NCI-H146 (cell line): Measurements from ENCODE around the gene TBC1D8.

Experiments
- DNase-seq: peaks from one replicate; lab custom pipeline; 2025; lab: John Stamatoyannopoulos, UW

Gene TBC1D8

GRCh38 chr2:100976061-100976460 lies 175.1 kb downstream of the TBC1D8 start:
- no peak for DNase-seq

DNA sequence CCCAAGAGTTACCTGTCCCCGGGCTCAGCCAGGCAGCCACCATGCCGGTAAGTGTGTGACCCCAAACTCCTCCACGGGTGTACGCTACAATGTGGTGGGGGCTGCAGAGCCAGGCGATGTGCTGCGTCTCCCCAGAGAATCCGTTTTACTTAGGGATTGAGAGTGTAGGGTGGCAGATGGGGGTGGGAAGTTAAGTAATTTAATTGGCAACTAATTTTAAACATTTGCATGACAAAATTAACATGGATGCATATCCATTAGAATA lies 175.7 kb downstream of the TBC1D8 start:
- DNase-seq: no peak

DNA sequence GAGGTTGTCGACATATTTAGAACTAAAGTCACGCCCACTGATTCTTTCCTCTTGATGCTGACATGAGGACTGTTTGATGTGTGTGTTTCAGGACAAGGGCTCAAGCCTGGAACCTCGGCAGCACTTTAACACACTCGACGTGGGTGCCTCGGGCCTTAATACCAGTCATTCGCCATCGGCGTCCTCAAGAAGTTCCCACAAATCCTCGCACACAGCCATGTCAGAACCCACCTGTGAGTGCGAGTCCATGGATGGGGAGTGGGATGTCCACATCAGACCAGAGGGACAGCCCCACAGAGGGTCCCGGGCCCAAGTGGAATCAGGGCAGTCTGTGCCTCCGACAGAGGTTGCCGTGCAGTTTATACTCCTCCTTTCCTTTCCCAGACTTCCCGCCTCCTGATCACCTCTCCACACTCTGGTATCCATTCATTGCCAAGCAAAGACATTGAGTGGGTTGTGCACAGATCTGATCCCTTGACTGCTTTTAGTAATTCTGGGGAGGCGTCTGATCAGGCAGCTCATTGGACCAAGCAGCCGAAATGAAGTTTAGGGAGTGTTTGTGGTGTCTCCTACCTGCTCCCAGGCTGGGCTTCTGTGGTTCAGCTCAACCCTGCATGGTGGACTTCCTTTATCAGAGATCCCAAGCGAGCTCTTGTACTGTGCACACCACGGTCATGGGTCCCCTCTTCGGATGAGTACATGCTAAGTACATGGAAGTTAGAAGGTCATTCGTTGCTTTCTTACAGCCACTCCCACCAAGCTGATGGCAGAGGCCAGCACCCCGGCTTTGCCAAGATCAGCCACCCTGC lies 176.3 kb downstream of the TBC1D8 start:
- no peak for DNase-seq

GRCh38 chr2:100972452-100972851 lies 178.7 kb downstream of the TBC1D8 start:
- no peak for DNase-seq

DNA sequence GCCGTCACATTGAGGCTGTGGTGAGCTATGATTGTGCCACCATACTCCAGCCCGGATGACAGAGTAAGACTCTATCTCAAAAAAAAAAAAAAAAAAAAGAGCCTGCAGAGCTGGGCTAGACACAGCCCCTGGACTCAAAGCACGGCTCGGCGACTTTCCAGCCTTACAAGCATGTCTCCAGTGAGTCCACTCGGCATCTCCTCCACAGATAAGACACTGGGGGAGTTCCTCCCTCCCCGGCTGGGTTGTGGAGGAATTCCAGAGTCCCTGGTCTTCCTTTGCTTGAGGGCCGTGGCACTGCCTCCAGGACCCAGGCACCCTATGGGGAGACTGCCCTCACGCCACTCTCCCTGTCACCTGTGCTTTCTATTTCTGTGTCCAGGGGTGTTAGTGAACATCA lies 180.0 kb downstream of the TBC1D8 start:
- DNase-seq: no peak

DNA sequence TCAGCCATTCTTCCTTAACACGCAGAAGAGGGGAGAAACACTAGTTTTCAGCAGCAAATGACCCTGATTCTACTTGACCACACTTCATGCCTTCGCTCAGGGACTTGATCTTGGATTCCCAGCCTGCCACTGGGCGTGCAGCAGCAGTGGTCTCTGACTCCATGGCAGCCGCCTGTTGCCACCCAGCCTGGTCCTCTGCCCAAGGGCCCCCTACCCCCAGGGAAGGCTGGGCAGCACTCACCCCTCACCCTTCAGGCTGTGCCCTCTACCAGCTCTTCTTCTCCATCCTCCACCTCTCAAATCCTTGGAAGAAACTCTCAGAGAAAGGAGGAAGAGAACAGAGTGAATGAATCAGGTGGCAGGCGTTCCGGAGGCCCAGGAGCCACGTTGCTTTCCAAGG lies 181.2 kb downstream of the TBC1D8 start:
- no peak for DNase-seq

DNA sequence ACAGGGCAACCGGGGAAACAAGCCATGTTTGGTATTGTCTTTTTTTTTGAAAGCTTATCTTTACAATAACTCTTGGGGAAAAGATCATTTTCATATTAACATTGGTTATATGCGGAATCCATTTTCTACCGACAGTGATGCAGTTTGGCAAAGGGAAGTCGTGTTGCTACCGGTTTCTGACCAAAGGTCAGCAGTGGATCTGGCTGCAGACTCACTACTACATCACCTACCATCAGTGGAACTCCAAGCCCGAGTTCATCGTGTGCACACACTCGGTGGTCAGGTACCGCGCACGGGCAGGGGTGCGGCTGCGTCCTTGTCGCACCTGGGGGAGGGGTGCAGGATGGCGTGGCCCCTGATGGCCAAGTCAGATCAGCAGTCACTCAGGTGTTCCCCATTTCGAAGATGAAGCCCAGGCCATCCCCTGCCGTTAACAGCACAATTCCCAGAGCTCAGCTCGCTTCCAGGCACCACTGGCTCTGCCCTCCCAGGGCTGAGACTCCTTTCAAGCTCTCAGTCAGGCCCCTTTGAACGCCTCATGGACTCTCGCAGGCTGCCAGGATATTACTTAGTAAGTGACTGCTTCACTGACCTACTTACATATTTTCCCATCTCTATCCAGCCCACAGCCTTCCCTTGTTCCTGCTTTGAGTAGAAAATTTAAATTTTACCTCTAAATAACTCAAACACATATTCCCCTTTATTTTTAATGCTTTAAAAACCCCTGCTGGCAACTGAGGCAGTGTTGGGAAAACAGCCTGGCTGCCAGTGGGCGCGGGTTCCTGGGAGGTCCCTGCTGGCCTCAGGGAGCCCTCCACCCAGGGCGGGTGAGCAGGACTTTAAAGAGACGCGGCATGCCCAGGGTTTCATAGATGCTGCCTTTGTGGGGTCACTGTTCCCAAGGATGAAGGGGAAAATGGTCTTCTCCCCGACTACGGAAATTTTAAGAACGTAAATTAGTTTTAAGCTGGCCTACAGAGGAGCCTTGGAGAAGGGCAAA lies 182.7 kb downstream of the TBC1D8 start:
- DNase-seq: no peak

DNA sequence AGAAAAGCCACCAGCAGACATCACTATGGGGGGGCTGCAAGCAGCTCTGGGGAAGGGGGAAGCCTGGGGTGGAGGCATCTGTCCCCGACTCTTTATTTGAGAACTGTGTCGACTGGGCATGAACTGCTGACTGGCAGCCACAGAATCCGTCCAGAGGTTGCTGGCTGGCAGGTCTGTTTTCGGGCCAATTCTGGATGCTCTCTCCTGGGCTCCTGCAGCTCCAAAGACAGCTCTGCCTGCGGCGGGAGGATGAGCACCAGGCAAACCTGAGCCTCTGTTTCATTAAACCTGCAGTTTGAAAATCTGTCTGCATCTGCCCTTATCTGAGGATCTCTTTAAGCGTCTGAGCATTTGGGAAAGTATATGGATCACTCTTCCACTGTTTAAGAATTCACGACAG lies 183.5 kb downstream of the TBC1D8 start:
- no peak for DNase-seq

GRCh38 chr2:100965596-100965995 lies 185.6 kb downstream of the TBC1D8 start:
- DNase-seq: no peak

- no peak for DNase-seq
These were observed 186.5 kb downstream of the TBC1D8 start for GRCh38 chr2:100964681-100965169.

GRCh38 chr2:100964222-100964621 lies 187.0 kb downstream of the TBC1D8 start:
- DNase-seq: no peak

DNA sequence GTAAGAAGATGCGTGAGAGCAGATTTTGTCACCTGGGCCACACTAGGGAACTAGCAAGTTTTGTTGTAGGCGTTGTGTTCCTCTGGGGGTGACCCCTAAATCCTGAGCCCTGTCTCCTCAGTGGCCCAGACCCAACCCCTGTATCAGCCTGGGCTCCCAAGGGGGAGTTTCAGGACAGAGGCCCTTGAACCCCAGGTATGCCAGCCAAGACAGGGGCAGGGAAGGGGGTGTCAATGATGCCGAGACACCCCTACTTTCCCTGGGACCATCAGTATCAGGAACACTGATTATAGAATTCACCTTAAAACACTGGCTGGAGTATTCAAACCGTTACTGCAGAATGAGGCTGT lies 188.2 kb downstream of the TBC1D8 start:
- no peak for DNase-seq

- DNase-seq: no peak
These were observed 188.7 kb downstream of the TBC1D8 start for GRCh38 chr2:100962366-100963025.

DNA sequence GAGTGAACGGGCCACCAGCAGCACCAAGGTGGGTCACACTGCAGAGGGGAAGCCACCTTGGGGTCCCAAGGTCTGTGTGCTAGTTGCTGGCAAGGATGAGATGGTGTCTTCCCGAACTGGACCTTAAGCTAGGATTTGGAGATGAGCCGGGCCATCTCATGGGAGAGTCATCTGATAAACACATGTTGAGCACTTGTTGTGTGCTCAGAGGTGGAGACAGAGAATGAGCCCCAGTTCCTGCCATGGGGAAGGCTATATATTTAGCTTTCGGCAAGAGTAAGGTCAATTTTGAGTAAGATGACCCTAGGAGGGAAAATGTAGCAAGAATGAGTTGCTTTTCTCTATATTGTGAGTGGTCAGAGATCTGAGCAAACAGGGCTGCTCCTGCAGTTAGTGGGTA lies 190.5 kb downstream of the TBC1D8 start:
- DNase-seq: no peak

DNA sequence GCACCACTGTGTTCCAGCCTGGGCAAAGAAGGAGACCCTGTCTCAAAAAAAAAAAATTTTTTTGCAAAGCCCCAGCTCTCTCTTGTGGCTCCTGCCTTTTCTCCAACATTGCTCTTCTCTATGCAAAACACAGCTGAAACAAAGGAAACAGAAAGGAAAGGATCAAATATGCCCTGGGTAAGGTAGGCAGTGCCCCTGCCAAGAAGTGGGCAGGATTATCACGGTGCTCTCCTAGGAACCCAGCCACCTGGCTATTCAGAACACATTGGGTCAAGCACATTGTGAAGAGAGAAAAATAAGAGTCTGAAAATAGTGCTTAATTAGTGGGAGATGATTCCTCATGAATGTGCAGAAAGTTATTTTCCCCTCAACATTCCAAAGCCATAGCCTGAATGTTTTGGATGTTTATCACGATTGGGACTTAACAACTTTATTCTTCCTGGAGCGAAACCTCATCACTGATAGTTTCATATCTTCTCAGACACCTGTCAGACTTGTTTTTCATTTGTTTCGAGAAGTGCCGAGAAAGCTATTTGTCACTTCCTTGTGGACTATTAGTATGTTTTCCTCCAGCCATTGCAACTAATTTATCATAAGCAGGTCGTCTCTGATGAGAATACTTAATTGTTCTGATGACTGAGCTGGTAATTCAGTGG lies 191.8 kb downstream of the TBC1D8 start:
- no peak for DNase-seq

DNA sequence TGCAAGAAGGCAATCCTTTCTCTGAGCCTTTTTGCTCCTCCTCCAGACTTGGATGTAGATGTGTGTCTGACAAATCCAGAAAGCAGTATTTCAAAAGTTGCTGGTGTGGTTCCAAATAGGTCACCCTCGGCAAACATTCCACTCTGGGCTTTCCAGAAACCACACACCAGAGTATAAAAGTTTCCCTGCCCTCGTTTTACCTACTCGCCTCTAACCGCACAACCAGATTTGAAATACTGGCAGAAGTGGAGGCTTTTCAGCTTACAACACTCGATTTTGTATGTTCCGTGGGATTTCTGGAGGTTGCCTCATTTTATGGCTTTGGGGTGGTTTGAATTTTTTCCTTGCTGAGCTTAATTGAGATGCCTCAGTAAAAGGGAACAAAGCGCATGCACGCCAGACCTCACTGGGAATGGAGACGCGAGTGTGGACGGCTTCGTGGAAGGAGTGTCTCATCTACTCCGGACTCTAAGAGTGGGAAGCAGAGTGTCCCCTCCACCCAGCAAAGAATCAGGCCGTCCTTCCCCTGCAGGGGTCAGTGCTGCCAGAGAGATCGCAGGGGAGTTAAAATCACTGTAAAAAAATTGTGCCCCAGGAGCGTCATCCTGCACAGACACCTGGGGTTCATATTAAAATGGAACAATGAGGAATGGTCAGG lies 193.1 kb downstream of the TBC1D8 start:
- no peak for DNase-seq
